IMR-90 (cell line): ENCODE measurements around the gene COL5A1. TPM values are rescaled to one million over a fixed set of nuclear protein-coding genes. Genes with fewer than 3 reads are reported as not detected.

Experiments used
- ATAC-seq: fragments of 200-7000 bp; cut with Tn5 transposase; 2 replicates; pipeline ENCODE4 v1.9.1; 2020; ENCODE audit warnings: low read depth, mild to moderate bottlenecking, moderate library complexity
- BruUV-seq: library from RNA; stranded (reverse); fragments of 400-500 nt; replicated peaks from 2 replicates; lab custom pipeline; 2021; lab: Mats Ljungman, UMichigan
- CTCF ChIA-PET: fragments of 300-600 bp; formaldehyde crosslinking; extraction: SDS; loops from one replicate; lab custom pipeline; 2021; ENCODE audit warnings: antibody characterized with exemption; lab: Yijun Ruan, JAX
- POLR2A ChIA-PET: fragments of 300-600 bp; sonication (Branson Sonifier 250); formaldehyde crosslinking; loops from one replicate; lab custom pipeline; 2022; ENCODE audit warnings: antibody characterized with exemption; ENCODE audit not compliant: unreplicated experiment; lab: Charles Lee
- DNase-seq: peaks from one replicate; pipeline ENCODE4 v3.0.0; 2013
- H2AFZ ChIP-seq: replicated peaks from 2 replicates; pipeline ENCODE3; 2013; ENCODE audit warnings: low read length, mild to moderate bottlenecking; ENCODE audit not compliant: poor library complexity
- H2AK5ac ChIP-seq: 2 replicates; pipeline ENCODE4 v1.6.1; 2013; ENCODE audit warnings: low read depth, low read length, inconsistent platforms
- H2AK9ac ChIP-seq: replicated peaks from 2 replicates; pipeline ENCODE3; 2013; ENCODE audit warnings: mild to moderate bottlenecking, low read depth, low read length, moderate library complexity; ENCODE audit not compliant: poor library complexity
- H2BK120ac ChIP-seq: 2 replicates; pipeline ENCODE4 v1.6.1; 2013; ENCODE audit warnings: low read depth, low read length, inconsistent platforms
- H2BK15ac ChIP-seq: 3 replicates; pipeline ENCODE4 v1.6.1; 2013; ENCODE audit warnings: low read depth, low read length, inconsistent platforms
- H2BK20ac ChIP-seq: 2 replicates; pipeline ENCODE4 v1.6.1; 2013; ENCODE audit warnings: low read depth, mild to moderate bottlenecking, inconsistent platforms, low read length, moderate library complexity
- H2BK5ac ChIP-seq: 2 replicates; pipeline ENCODE4 v1.6.1; 2013; ENCODE audit warnings: mild to moderate bottlenecking, low read depth, low read length, inconsistent platforms; ENCODE audit not compliant: poor library complexity, severe bottlenecking
- H3K14ac ChIP-seq: replicated peaks from 2 replicates; pipeline ENCODE4 v1.6.1; 2013; ENCODE audit warnings: low read depth, low read length, inconsistent platforms
- H3K18ac ChIP-seq: 2 replicates; pipeline ENCODE4 v1.6.1; 2013; ENCODE audit warnings: low read depth, low read length, control low read depth
- H3K23ac ChIP-seq: 2 replicates; pipeline ENCODE4 v1.6.1; 2013; ENCODE audit warnings: low read depth, low read length, inconsistent platforms
- H3K27ac ChIP-seq: 2 replicates; pipeline ENCODE4 v1.5.1; 2013; ENCODE audit warnings: mild to moderate bottlenecking, control low read depth, low read length; ENCODE audit not compliant: insufficient read depth
- H3K27me3 ChIP-seq: 2 replicates; pipeline ENCODE4 v1.6.1; 2013; ENCODE audit warnings: low read length; ENCODE audit not compliant: control insufficient read depth, insufficient read depth
- H3K36me3 ChIP-seq: 2 replicates; pipeline ENCODE4 v1.6.1; 2013; ENCODE audit warnings: low read length, mixed read lengths; ENCODE audit not compliant: control insufficient read depth, insufficient read depth
- H3K4ac ChIP-seq: 2 replicates; pipeline ENCODE4 v1.6.1; 2013; ENCODE audit warnings: low read depth, low read length, inconsistent platforms
- H3K4me1 ChIP-seq: 2 replicates; pipeline ENCODE4 v1.6.1; 2013; ENCODE audit warnings: low read length, mixed read lengths; ENCODE audit not compliant: control insufficient read depth, insufficient read depth
- H3K4me2 ChIP-seq: 2 replicates; pipeline ENCODE4 v1.6.1; 2013; ENCODE audit warnings: low read depth, mild to moderate bottlenecking, control low read depth, low read length, moderate library complexity
- H3K4me3 ChIP-seq: 2 replicates; pipeline ENCODE4 v1.5.1; 2013; ENCODE audit warnings: low read depth, mild to moderate bottlenecking, control low read depth, low read length, moderate library complexity; ENCODE audit not compliant: insufficient read depth
- H3K56ac ChIP-seq: 2 replicates; pipeline ENCODE4 v1.6.1; 2013; ENCODE audit warnings: low read length, inconsistent platforms; ENCODE audit not compliant: insufficient read depth; ENCODE audit errors: extremely low read depth
- H3K79me1 ChIP-seq, 2 experiments: 2 replicates each; pipeline ENCODE4 v1.6.1; 2013; ENCODE audit warnings: low read length in 2 of 2, inconsistent platforms in 1 of 2, low read depth in 1 of 2
- H3K9ac ChIP-seq: 2 replicates; pipeline ENCODE4 v1.6.1; 2013; ENCODE audit warnings: low read depth, low read length, control low read depth
- H3K9me1 ChIP-seq: 2 replicates; pipeline ENCODE4 v1.6.1; 2013; ENCODE audit warnings: low read length, inconsistent platforms; ENCODE audit not compliant: insufficient read depth
- H3K9me3 ChIP-seq: 2 replicates; pipeline ENCODE4 v1.6.1; 2013; ENCODE audit warnings: low read length; ENCODE audit not compliant: control insufficient read depth, insufficient read depth
- H4K20me1 ChIP-seq: 2 replicates; pipeline ENCODE4 v1.6.1; 2013; ENCODE audit warnings: low read length, inconsistent platforms; ENCODE audit not compliant: insufficient read depth
- H4K5ac ChIP-seq: 2 replicates; pipeline ENCODE4 v1.6.1; 2013; ENCODE audit warnings: mild to moderate bottlenecking, low read depth, low read length, control low read depth
- H4K8ac ChIP-seq, 2 experiments: 2 replicates each; pipeline ENCODE4 v1.6.1; 2013; ENCODE audit warnings: low read depth in 2 of 2, low read length in 2 of 2, control low read depth in 1 of 2, inconsistent platforms in 1 of 2
- H4K91ac ChIP-seq: 2 replicates; pipeline ENCODE4 v1.6.1; 2013; ENCODE audit warnings: low read depth, low read length, inconsistent platforms; ENCODE audit not compliant: insufficient read depth
- CEBPB ChIP-seq: IDR thresholded peaks from 2 replicates; pipeline ENCODE4 v1.6.1; 2012; ENCODE audit warnings: low read depth, low read length, improper control_type of control experiment
- POLR2A ChIP-seq: IDR thresholded peaks from 2 replicates; pipeline ENCODE4 v1.6.1; 2012; ENCODE audit warnings: mild to moderate bottlenecking, low read depth, low read length
- WGBS, 2 experiments: methylation state at CpG; one replicate each; pipeline versions ENCODE4 v1.1.5 to v1.1.7; 2013; ENCODE audit warnings: missing lambda C conversion rate in 2 of 2; ENCODE audit not compliant: insufficient read length in 1 of 2; ENCODE audit errors: extremely low coverage in 2 of 2; 5-methylcytosine and 5-hydroxymethylcytosine counted together
- dilution Hi-C: fragments of 300-500 bp; cut with HindIII; formaldehyde crosslinking; loops from one replicate; pipeline ENCODE4 v1.14.3; 2018; ENCODE audit warnings: low sequenced_read_pairs; ENCODE audit not compliant: unreplicated experiment
- in situ Hi-C: fragments of 300-500 bp; cut with MboI; formaldehyde crosslinking; loops from 3 replicates; pipeline ENCODE4 v1.14.3; 2019; ENCODE audit warnings: low sequenced_read_pairs, inconsistent platforms, mixed read lengths
- intact Hi-C: fragments of 100-400 bp; cut with micrococcal nuclease; formaldehyde crosslinking; loops from 2 replicates; pipeline ENCODE4 v1.10.0; 2022
- polyA plus RNA-seq, 3 experiments: library from polyadenylated mRNA; depleted of rRNA; stranded (reverse); fragments of >200 nt; gene quantifications; 2 replicates each; pipeline ENCODE4 v1.2.3, GENCODE V29; 2012; ENCODE audit warnings: low replicate concordance in 1 of 3
- total RNA-seq: library from RNA; depleted of rRNA; stranded (reverse); fragments of >200 nt; gene quantifications from 2 replicates; pipeline ENCODE4 v1.2.3, GENCODE V29; 2012
- TF ChIP-seq, protein P1 (sequence below): fragments of 150-350 bp; IDR thresholded peaks from 2 replicates; pipeline ENCODE4 v1.6.1; 2017; ENCODE audit warnings: mild to moderate bottlenecking, antibody characterized with exemption, low read length, low read depth

Gene COL5A1
- total and polyA plus RNA-seq, 2 of the 4 experiments (the other 2 are of a cell fraction), result 19.2 to 173 TPM

DNA sequence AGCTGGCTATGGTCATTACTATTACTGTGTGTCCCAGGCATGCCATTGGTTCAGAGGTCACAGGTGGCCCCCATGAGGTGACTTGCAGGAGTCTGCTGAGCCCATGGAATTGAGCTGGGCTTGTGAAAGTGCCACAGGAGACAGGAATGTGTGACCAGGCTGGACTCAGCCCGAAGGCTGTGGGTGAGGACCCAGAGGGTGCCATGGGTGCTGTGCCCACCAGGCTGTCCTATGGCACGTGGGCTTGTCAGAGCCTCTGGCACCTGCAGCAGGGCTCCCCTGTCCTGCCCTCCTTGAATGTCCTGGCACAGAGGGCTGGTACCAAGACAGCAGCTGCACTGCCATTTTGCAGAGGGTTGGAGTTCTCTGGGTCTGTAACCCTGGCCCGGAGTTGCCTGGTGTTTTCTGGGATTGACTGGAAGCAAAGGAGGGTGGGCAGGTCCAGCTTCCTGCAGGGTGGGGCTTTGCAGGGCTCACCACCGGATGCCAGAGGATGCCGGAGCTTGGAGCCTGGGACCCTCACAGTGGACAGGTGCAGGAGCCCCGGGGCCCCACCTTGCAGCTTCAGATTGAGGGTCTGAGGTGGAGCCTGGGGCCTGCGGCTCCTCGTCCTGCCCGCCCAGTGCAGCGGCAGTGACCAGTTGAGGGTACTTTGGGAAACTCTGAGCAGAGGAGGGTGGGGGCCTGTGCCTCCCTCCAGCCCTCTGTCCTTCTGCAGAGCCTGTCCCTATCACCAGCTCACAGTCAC is 14.2 kb downstream of the COL5A1 start:
- H2BK15ac ChIP-seq, result no peak overlapping the region
- no peak overlapping the region for H2BK120ac ChIP-seq
- no peak overlapping the region for H3K18ac ChIP-seq
- in situ Hi-C loops (no loop called here), dilution Hi-C loops (no loop called here), intact Hi-C loops (no loop called here)
- H3K36me3 ChIP-seq, result peaks cover 35% of the 10 kb centered on the region
- ChIA-PET CTCF (no interaction called here), POLR2A (no interaction called here)
- no peaks in the 10 kb centered on the region for H3K27me3 ChIP-seq
- peak overlapping the region; percentile 88 for H2AK9ac ChIP-seq
- peaks cover 31% of the 10 kb centered on the region for H3K9me1 ChIP-seq
- no peak overlapping the region for H2AFZ ChIP-seq
- WGBS, 2 experiments, result 36% methylated on average over 3 of the region's 10 CpGs; no CpG with 5 or more reads in 1 of the 2 experiments
- BruUV-seq, result no TSS peak
- H3K4ac ChIP-seq, result no peak overlapping the region
- H2AK5ac ChIP-seq, result 0 out of 2 replicates have a peak overlapping the region, but pooled peaks have one; percentile 24
- H3K79me1 ChIP-seq, result peaks cover 19 to 87% of the 10 kb centered on the region in 2 experiments
- H2BK20ac ChIP-seq, result no peak overlapping the region
- no peak overlapping the region for H2BK5ac ChIP-seq
- H3K4me3 ChIP-seq, result no peak overlapping the region
- H3K56ac ChIP-seq, result no peak overlapping the region
- peaks cover 5% of the 10 kb centered on the region for H3K4me1 ChIP-seq
- H4K5ac ChIP-seq, result no peak overlapping the region
- no peak overlapping the region for H3K14ac ChIP-seq
- no peak overlapping the region for H3K27ac ChIP-seq
- H4K20me1 ChIP-seq, result peaks cover 94% of the 10 kb centered on the region
- no peaks in the 10 kb centered on the region for H3K9me3 ChIP-seq
- no peak overlapping the region for H4K91ac ChIP-seq
- no peak overlapping the region for H3K9ac ChIP-seq
- no peak overlapping the region for H4K8ac ChIP-seq
- no peak overlapping the region for H3K4me2 ChIP-seq
- TF ChIP-seq, protein P1, sequence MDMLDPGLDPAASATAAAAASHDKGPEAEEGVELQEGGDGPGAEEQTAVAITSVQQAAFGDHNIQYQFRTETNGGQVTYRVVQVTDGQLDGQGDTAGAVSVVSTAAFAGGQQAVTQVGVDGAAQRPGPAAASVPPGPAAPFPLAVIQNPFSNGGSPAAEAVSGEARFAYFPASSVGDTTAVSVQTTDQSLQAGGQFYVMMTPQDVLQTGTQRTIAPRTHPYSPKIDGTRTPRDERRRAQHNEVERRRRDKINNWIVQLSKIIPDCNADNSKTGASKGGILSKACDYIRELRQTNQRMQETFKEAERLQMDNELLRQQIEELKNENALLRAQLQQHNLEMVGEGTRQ, result no peak
- TF ChIP-seq POLR2A (no peak), CEBPB (no peak)
- ATAC-seq (no peak; the same call in none of the 2 replicates), DNase-seq (no peak)
- H3K23ac ChIP-seq, result no peak overlapping the region
